Spleen (tissue), 7 donors: ENCODE results near the gene CLCN6.

ENCODE experiments used
- POLR2AphosphoS5 ChIP-seq, 3 donors: sonication (generic); formaldehyde crosslinking; IDR thresholded peaks; one replicate each; pipeline ENCODE4 v1.5.1; 2017; ENCODE audit warnings: antibody characterized with exemption in 3 of 3
- TF ChIP-seq, protein P1 (sequence below), 11 experiments: fragments of 200-600 bp in 7 of 11; fragments of 450-650 bp in 4 of 11; sonication (generic) in 4 of 11; IDR thresholded peaks in 8 of 11; conservative IDR thresholded peaks in 3 of 11; 1 replicate in 7 of 11; 2 replicates in 4 of 11; pipeline versions ENCODE4 v1.4.0 to v1.8.0; 2016 to 2021; ENCODE audit warnings: antibody characterized with exemption in 11 of 11, inconsistent platforms in 4 of 11, mild to moderate bottlenecking in 1 of 11
- donor health status: DM: no; HTN: no; CAD: no; lungs with moderate emphysema.
- donor health status: DM: no; HTN: no; CAD: no.
- donor health status: DM: no; HTN: no; CAD: no.

DNA sequence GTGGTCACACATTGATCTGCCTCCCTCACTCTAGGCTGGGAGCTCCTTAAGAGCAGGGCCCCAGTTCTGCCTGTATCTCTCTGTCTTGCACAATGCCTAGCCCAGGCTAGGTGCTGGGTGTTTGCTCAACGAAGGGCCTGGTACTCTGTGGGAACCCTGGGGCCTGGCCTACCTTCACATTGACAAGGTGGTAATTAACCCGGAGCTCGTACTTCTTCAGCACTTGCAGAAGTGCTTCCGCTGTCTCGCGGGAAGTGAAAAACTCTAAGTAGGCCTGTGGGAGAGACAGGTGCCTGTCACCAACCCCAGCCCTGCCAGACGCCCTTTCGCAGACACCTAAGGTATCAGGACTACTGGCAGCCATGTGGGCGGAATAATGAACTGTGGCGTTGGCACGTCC, 13.9 kb upstream of the CLCN6 start:
- TF ChIP-seq, protein P1, sequence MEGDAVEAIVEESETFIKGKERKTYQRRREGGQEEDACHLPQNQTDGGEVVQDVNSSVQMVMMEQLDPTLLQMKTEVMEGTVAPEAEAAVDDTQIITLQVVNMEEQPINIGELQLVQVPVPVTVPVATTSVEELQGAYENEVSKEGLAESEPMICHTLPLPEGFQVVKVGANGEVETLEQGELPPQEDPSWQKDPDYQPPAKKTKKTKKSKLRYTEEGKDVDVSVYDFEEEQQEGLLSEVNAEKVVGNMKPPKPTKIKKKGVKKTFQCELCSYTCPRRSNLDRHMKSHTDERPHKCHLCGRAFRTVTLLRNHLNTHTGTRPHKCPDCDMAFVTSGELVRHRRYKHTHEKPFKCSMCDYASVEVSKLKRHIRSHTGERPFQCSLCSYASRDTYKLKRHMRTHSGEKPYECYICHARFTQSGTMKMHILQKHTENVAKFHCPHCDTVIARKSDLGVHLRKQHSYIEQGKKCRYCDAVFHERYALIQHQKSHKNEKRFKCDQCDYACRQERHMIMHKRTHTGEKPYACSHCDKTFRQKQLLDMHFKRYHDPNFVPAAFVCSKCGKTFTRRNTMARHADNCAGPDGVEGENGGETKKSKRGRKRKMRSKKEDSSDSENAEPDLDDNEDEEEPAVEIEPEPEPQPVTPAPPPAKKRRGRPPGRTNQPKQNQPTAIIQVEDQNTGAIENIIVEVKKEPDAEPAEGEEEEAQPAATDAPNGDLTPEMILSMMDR (IDR thresholded peaks at IDR 0.05 in 8 of 11, conservative IDR thresholded peaks at IDR 0.05 in 3 of 11), result no peak
- no peak for TF ChIP-seq POLR2AphosphoS5 (IDR thresholded peaks at IDR 0.05)
